ENCODE results near the gene DRG2. TPM values are rescaled to one million over a fixed set of nuclear protein-coding genes. Genes with fewer than 3 reads are reported as not detected.

The DRG2 gene
- total and polyA plus RNA-seq, 2 of the 8 experiments (the other 6 are each of a cell fraction or from before 2014, with no cell fraction given): 44.6 to 47.8 TPM

Other genes starting within 250 kb of the DRG2 start
- 3.3 and 3.4 TPM in 2 replicates for gene TOM1L2, start 115.5 kb upstream of the DRG2 start, total RNA-seq (2021; fragmentation: NEBNext Ultra II Directional; extraction: Animal tissue kit (Norgen Biotek cat#: 25700))
- 2.0 and 4.2 TPM in 2 replicates for gene TOM1L2, start 115.5 kb upstream of the DRG2 start, polyA plus RNA-seq (2011; rRNA removed)
- gene DRC3, start 115.1 kb upstream of the DRG2 start, total RNA-seq (2021; fragmentation: NEBNext Ultra II Directional; extraction: Animal tissue kit (Norgen Biotek cat#: 25700)): not detected in 2 replicates
- gene DRC3, start 115.1 kb upstream of the DRG2 start, polyA plus RNA-seq (2011; rRNA removed): 0.22 and 0.59 TPM in 2 replicates
- gene ATPAF2, start 48.8 kb upstream of the DRG2 start, total RNA-seq (2021; fragmentation: NEBNext Ultra II Directional; extraction: Animal tissue kit (Norgen Biotek cat#: 25700)): 22.9 and 23.3 TPM in 2 replicates
- gene ATPAF2, start 48.8 kb upstream of the DRG2 start, polyA plus RNA-seq (2011; rRNA removed): 19.6 and 28.3 TPM in 2 replicates
- 15.0 and 15.2 TPM in 2 replicates for gene GID4, start 48.5 kb upstream of the DRG2 start, total RNA-seq (2021; fragmentation: NEBNext Ultra II Directional; extraction: Animal tissue kit (Norgen Biotek cat#: 25700))
- gene GID4, start 48.5 kb upstream of the DRG2 start, polyA plus RNA-seq (2011; rRNA removed): 5.4 and 5.6 TPM in 2 replicates
- 1.5 and 1.6 TPM in 2 replicates for gene MYO15A, start 20.8 kb downstream of the DRG2 start, total RNA-seq (2021; fragmentation: NEBNext Ultra II Directional; extraction: Animal tissue kit (Norgen Biotek cat#: 25700))
- 4.2 and 5.5 TPM in 2 replicates for gene MYO15A, start 20.8 kb downstream of the DRG2 start, polyA plus RNA-seq (2011; rRNA removed)
- 86.4 and 86.6 TPM in 2 replicates for gene ALKBH5, start 95.9 kb downstream of the DRG2 start, total RNA-seq (2021; fragmentation: NEBNext Ultra II Directional; extraction: Animal tissue kit (Norgen Biotek cat#: 25700))
- gene ALKBH5, start 95.9 kb downstream of the DRG2 start, polyA plus RNA-seq (2011; rRNA removed): 63.7 and 66.5 TPM in 2 replicates
- 71.3 and 72.8 TPM in 2 replicates for gene LLGL1, start 137.7 kb downstream of the DRG2 start, total RNA-seq (2021; fragmentation: NEBNext Ultra II Directional; extraction: Animal tissue kit (Norgen Biotek cat#: 25700))
- gene LLGL1, start 137.7 kb downstream of the DRG2 start, polyA plus RNA-seq (2011; rRNA removed): 107 and 137 TPM in 2 replicates
- gene FLII, start 170.8 kb downstream of the DRG2 start, total RNA-seq (2021; fragmentation: NEBNext Ultra II Directional; extraction: Animal tissue kit (Norgen Biotek cat#: 25700)): 300 and 324 TPM in 2 replicates
- 549 and 674 TPM in 2 replicates for gene FLII, start 170.8 kb downstream of the DRG2 start, polyA plus RNA-seq (2011; rRNA removed)
- 9.9 and 12.4 TPM in 2 replicates for gene MIEF2, start 172.7 kb downstream of the DRG2 start, total RNA-seq (2021; fragmentation: NEBNext Ultra II Directional; extraction: Animal tissue kit (Norgen Biotek cat#: 25700))
- 24.9 and 39.6 TPM in 2 replicates for gene MIEF2, start 172.7 kb downstream of the DRG2 start, polyA plus RNA-seq (2011; rRNA removed)
- gene TOP3A, start 227.0 kb downstream of the DRG2 start, total RNA-seq (2021; fragmentation: NEBNext Ultra II Directional; extraction: Animal tissue kit (Norgen Biotek cat#: 25700)): 46.2 and 54.3 TPM in 2 replicates
- gene TOP3A, start 227.0 kb downstream of the DRG2 start, polyA plus RNA-seq (2011; rRNA removed): 21.5 and 23.4 TPM in 2 replicates
- 18.5 and 19.0 TPM in 2 replicates for gene SMCR8, start 227.3 kb downstream of the DRG2 start, total RNA-seq (2021; fragmentation: NEBNext Ultra II Directional; extraction: Animal tissue kit (Norgen Biotek cat#: 25700))
- 6.9 and 8.9 TPM in 2 replicates for gene SMCR8, start 227.3 kb downstream of the DRG2 start, polyA plus RNA-seq (2011; rRNA removed)